ENCODE measurements around the gene AREL1. TPM values are rescaled to one million over a fixed set of nuclear protein-coding genes. Genes with fewer than 3 reads are reported as not detected.

Gene AREL1
- total RNA-seq, 1 experiment from 2014 or later, result 34.2 TPM

DNA sequence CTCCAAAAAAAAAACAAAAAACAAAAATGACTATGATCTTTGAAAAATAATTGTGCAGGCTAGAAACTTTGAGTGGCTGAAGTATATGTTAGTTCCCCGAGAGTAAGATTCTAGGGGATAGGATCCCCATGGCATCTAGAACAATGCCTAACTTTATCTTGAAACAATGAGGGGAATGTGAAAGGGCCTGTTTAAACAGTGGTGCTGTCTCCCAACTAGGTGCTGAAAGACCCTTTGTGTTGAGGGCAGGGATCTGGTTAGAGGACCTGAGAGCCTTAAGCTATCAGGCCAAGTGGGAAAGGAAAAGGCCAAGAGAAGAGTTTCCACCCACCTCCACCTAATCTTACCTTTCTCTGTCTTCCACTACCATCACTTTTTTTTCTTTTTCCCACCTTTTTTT, 43.4 kb upstream of the AREL1 start:
- Histone ChIP-seq H3K18ac (ENCODE audit: insufficient read length, low read depth, low read length) (no peak overlapping the region), H2AK5ac (ENCODE audit: insufficient read length, low read length) (no peak overlapping the region), H4K5ac (ENCODE audit: insufficient read length, low read depth, low read length) (no peak overlapping the region), H2AFZ (ENCODE audit: low read length) (no peak overlapping the region), H3K4ac (ENCODE audit: low read depth, low read length) (no peak overlapping the region), H3K23ac (ENCODE audit: insufficient read length, low read depth, low read length) (no peak overlapping the region), H3K79me2 (ENCODE audit: insufficient read depth, low read length) (no peaks in the 10 kb centered on the region), H2BK120ac (ENCODE audit: low read depth, low read length, poor library complexity, severe bottlenecking) (no peak overlapping the region), H3K4me2 (ENCODE audit: insufficient read depth, insufficient read length, low read length) (no peak overlapping the region), H2BK5ac (ENCODE audit: insufficient read length, low read length) (no peak overlapping the region), H3K9me3 (ENCODE audit: control insufficient read depth, low read depth, low read length) (no peaks in the 10 kb centered on the region), H4K8ac (replicated peaks; ENCODE audit: insufficient read length, low read depth, low read length) (no peak overlapping the region), H3K4me1 (ENCODE audit: insufficient read depth, low read length) (no peaks in the 10 kb centered on the region), H2BK20ac (ENCODE audit: low read depth, low read length, poor library complexity, severe bottlenecking) (no peak overlapping the region), H3K14ac (ENCODE audit: insufficient read depth, low read length) (no peak overlapping the region), H3K79me1 (ENCODE audit: insufficient read depth, low read depth, low read length, poor library complexity, severe bottlenecking) (no peaks in the 10 kb centered on the region), H3K9ac (ENCODE audit: extremely low read depth, insufficient read length, low read length) (no peak overlapping the region), H3T11ph (ENCODE audit: low read length) (no peak overlapping the region), H3K23me2 (ENCODE audit: insufficient read length, low read depth, low read length, poor library complexity, severe bottlenecking) (no peaks in the 10 kb centered on the region), H3K56ac (ENCODE audit: insufficient read length, low read depth, low read length) (no peak overlapping the region), H4K20me1 (ENCODE audit: control insufficient read depth, insufficient read depth, insufficient read length) (no peaks in the 10 kb centered on the region), H2BK12ac (ENCODE audit: insufficient read length, low read depth, low read length) (no peak overlapping the region), H3K27ac (ENCODE audit: insufficient read length, low read depth, low read length) (no peak overlapping the region), H3K27me3 (ENCODE audit: insufficient read depth, low read length) (no peaks in the 10 kb centered on the region), H4K91ac (ENCODE audit: insufficient read length, low read depth, low read length) (no peak overlapping the region), H2BK15ac (ENCODE audit: low read depth, low read length) (no peak overlapping the region)
- WGBS (ENCODE audit: extremely low coverage, insufficient read length, low lambda C conversion rate), result no CpG with 5 or more reads among the region's 1 CpG
- peaks cover 2% of the 10 kb centered on the region for H3K27me3 Mint-ChIP-seq (ENCODE audit: low read depth)
- H3K9me3 Mint-ChIP-seq, result peaks cover 17 to 21% of the 10 kb centered on the region in 2 experiments
- H3K36me3 Mint-ChIP-seq (ENCODE audit: insufficient read depth in 1 of 3, low read depth in 3 of 3), result peaks cover 2 to 17% (median 6%) of the 10 kb centered on the region in 3 experiments; a peak in 6 of 7 replicates
- H3K4me1 Mint-ChIP-seq, result no peaks in the 10 kb centered on the region
- H3K4me3 Mint-ChIP-seq, result no peak overlapping the region; a peak in 1 of 5 replicates
- DNase-seq, result no peak
- no peak for TF ChIP-seq CTCF (conservative IDR thresholded peaks at IDR 0.05)
- H3K27ac Mint-ChIP-seq, result no peak overlapping the region; a peak in 1 of 7 replicates
